HG03196 (cell line): ENCODE measurements around the gene RETREG1.

ENCODE experiments used
- ATAC-seq: cut with Tn5 transposase; IDR thresholded peaks from one replicate; pipeline ENCODE4 v1.9.1; 2021; ENCODE audit not compliant: unreplicated experiment

Gene RETREG1

GRCh38 chr5:16585041-16585667 lies 31.6 kb downstream of the RETREG1 start:
- ATAC-seq: no peak

GRCh38 chr5:16582081-16582480 lies 34.7 kb downstream of the RETREG1 start:
- no peak for ATAC-seq

GRCh38 chr5:16580382-16580781 lies 36.4 kb downstream of the RETREG1 start:
- ATAC-seq: no peak

GRCh38 chr5:16579142-16579847 lies 37.5 kb downstream of the RETREG1 start:
- no peak for ATAC-seq

GRCh38 chr5:16578474-16578883 lies 38.3 kb downstream of the RETREG1 start:
- ATAC-seq: no peak

GRCh38 chr5:16577677-16578076 lies 39.1 kb downstream of the RETREG1 start:
- ATAC-seq: no peak

GRCh38 chr5:16574789-16575721 lies 41.7 kb downstream of the RETREG1 start:
- no peak for ATAC-seq

GRCh38 chr5:16573401-16573800 lies 43.4 kb downstream of the RETREG1 start:
- ATAC-seq: no peak

GRCh38 chr5:16572289-16573015 lies 44.3 kb downstream of the RETREG1 start:
- no peak for ATAC-seq

GRCh38 chr5:16571016-16571415 lies 45.8 kb downstream of the RETREG1 start:
- no peak for ATAC-seq

GRCh38 chr5:16570121-16570815 lies 46.5 kb downstream of the RETREG1 start:
- ATAC-seq: no peak

- no peak for ATAC-seq
Measured at GRCh38 chr5:16568875-16569580, 47.8 kb downstream of the RETREG1 start.

GRCh38 chr5:16567365-16567764 lies 49.4 kb downstream of the RETREG1 start:
- no peak for ATAC-seq

- ATAC-seq: no peak
Measured at GRCh38 chr5:16565118-16565517, 51.7 kb downstream of the RETREG1 start.

GRCh38 chr5:16564248-16564867 lies 52.4 kb downstream of the RETREG1 start:
- ATAC-seq: no peak

- ATAC-seq: no peak
Measured at GRCh38 chr5:16563686-16564085, 53.1 kb downstream of the RETREG1 start.

- no peak for ATAC-seq
Measured at GRCh38 chr5:16561660-16562059, 55.1 kb downstream of the RETREG1 start.

- no peak for ATAC-seq
Measured at GRCh38 chr5:16559702-16560101, 57.1 kb downstream of the RETREG1 start.

- no peak for ATAC-seq
Measured at GRCh38 chr5:16558984-16559629, 57.7 kb downstream of the RETREG1 start.
